Measurements from ENCODE around the gene DNALI1.

DNA sequence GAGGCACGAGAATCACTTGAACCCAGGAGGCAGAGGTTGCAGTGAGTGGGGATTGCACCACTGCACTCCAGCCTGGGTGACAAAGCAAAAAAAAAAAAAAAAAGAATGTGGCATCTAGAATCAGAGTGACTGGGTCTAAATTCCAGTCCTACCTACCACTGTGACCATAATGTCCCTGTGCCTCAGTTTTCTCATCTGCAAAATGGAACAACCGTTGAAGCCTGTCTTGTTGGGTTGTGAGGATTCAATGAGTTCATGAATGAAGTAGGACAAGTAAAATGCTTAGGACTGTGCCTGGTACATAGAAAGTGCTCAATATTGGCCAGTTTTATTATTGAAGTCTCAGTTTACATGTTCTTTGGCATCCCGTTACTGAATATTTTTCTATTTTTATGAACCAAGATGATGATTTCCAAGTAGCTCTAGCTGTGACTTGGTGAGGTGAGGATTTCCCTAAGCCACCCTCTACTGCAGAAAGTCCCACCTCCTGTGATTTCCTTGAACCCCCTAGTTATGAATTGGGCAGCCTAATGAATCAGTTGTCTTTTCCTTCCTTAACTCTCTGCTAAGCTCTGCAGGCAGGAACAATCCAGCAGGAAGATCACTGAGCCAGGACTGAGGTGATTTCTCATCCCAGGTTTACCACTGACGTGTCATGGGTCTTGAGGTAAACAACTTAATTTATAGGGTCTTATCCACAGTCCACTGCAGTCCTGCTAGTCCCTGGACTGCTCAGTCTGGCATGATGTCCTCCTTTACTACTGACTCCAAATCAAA is 23.2 kb upstream of the DNALI1 start:
- no peak for TF ChIP-seq TEAD4 (IDR thresholded peaks at IDR 0.05; ENCODE audit: low read depth, low read length)
- no peak for TF ChIP-seq RXRA (IDR thresholded peaks at IDR 0.05; ENCODE audit: insufficient read depth, low read depth, low read length)
- TF ChIP-seq JUN (IDR thresholded peaks at IDR 0.05; ENCODE audit: low read depth, low read length), result no peak
- TF ChIP-seq, protein P1, sequence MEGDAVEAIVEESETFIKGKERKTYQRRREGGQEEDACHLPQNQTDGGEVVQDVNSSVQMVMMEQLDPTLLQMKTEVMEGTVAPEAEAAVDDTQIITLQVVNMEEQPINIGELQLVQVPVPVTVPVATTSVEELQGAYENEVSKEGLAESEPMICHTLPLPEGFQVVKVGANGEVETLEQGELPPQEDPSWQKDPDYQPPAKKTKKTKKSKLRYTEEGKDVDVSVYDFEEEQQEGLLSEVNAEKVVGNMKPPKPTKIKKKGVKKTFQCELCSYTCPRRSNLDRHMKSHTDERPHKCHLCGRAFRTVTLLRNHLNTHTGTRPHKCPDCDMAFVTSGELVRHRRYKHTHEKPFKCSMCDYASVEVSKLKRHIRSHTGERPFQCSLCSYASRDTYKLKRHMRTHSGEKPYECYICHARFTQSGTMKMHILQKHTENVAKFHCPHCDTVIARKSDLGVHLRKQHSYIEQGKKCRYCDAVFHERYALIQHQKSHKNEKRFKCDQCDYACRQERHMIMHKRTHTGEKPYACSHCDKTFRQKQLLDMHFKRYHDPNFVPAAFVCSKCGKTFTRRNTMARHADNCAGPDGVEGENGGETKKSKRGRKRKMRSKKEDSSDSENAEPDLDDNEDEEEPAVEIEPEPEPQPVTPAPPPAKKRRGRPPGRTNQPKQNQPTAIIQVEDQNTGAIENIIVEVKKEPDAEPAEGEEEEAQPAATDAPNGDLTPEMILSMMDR (IDR thresholded peaks at IDR 0.05; ENCODE audit: control extremely low read depth in 1 of 3, insufficient read depth in 1 of 3, low read depth in 1 of 3, low read length in 3 of 3), result no peak
- TF ChIP-seq EZH2 (IDR thresholded peaks at IDR 0.05; ENCODE audit: low read depth, low read length, severe bottlenecking), result no peak
- TF ChIP-seq CREB1 (IDR thresholded peaks at IDR 0.05), result no peak
- TF ChIP-seq ZNF274 (IDR thresholded peaks at IDR 0.05; ENCODE audit: borderline replicate concordance, extremely low read depth, low read length), result no peak
- no peak for TF ChIP-seq EP300 (IDR thresholded peaks at IDR 0.05; ENCODE audit: borderline replicate concordance in 1 of 2, low read depth in 2 of 2, low read length in 2 of 2)
- TF ChIP-seq, protein P2, sequence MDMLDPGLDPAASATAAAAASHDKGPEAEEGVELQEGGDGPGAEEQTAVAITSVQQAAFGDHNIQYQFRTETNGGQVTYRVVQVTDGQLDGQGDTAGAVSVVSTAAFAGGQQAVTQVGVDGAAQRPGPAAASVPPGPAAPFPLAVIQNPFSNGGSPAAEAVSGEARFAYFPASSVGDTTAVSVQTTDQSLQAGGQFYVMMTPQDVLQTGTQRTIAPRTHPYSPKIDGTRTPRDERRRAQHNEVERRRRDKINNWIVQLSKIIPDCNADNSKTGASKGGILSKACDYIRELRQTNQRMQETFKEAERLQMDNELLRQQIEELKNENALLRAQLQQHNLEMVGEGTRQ (IDR thresholded peaks at IDR 0.05; ENCODE audit: low read length), result no peak
